ENCODE results near the gene TNNT1.
"Not testable (repeated sequence)": the region's sequence is repeated elsewhere in the genome, so short reads cannot be mapped to it uniquely, and the experiment has no call there.

Gene TNNT1

GRCh38 chr19:55157064-55157908 is 8.3 kb upstream of the TNNT1 start, which contains the start of gene TNNI3:
TNNI3 (minus strand) TSS chr19:55157732; CDS start chr19:55157589, 143 bp downstream.
- no peak within 1 kb of the TSS for H3K4me3 ChIP-seq (ENCODE audit: low read depth, low read length)

GRCh38 chr19:55156202-55157063 is 7.4 kb upstream of the TNNT1 start:
- DNase-seq (ENCODE audit: low read depth) = no peak
- no peak overlapping the region for H3K4me3 ChIP-seq (ENCODE audit: low read depth, low read length)
- TF ChIP-seq POLR2A (IDR thresholded peaks at IDR 0.05; ENCODE audit: extremely low read depth, insufficient read length) = no peak

More at GRCh38 chr19:55157064-55157908, 8.3 kb upstream of the TNNT1 start, which contains the start of gene TNNI3:
- TF ChIP-seq MYC (IDR thresholded peaks at IDR 0.05; ENCODE audit: low read depth, low read length) (no peak), POLR2A (IDR thresholded peaks at IDR 0.05; ENCODE audit: extremely low read depth, insufficient read length) (no peak), CTCF (IDR thresholded peaks at IDR 0.05; ENCODE audit: low read depth, low read length) (no peak), MAX (IDR thresholded peaks at IDR 0.05; ENCODE audit: low read depth, low read length) (no peak)
- DNase-seq (ENCODE audit: low read depth) = no peak

GRCh38 chr19:55155784-55156183 is 6.8 kb upstream of the TNNT1 start:
- not testable (repeated sequence) for H3K4me3 ChIP-seq (ENCODE audit: low read depth, low read length); DNase-seq (ENCODE audit: low read depth)

- no peak for DNase-seq (ENCODE audit: low read depth)
- H3K4me3 ChIP-seq (ENCODE audit: low read depth, low read length) = no peak overlapping the region
- TF ChIP-seq MYC (IDR thresholded peaks at IDR 0.05; ENCODE audit: low read depth, low read length) (no peak), MAX (IDR thresholded peaks at IDR 0.05; ENCODE audit: low read depth, low read length) (no peak), CTCF (IDR thresholded peaks at IDR 0.05; ENCODE audit: low read depth, low read length) (no peak), POLR2A (IDR thresholded peaks at IDR 0.05; ENCODE audit: extremely low read depth, insufficient read length) (no peak)
These were observed 4.8 kb upstream of the TNNT1 start for GRCh38 chr19:55153652-55154264.

- DNase-seq (ENCODE audit: low read depth) = no peak
- TF ChIP-seq MYC (IDR thresholded peaks at IDR 0.05; ENCODE audit: low read depth, low read length) (no peak), CTCF (IDR thresholded peaks at IDR 0.05; ENCODE audit: low read depth, low read length) (no peak), MAX (IDR thresholded peaks at IDR 0.05; ENCODE audit: low read depth, low read length) (no peak), POLR2A (IDR thresholded peaks at IDR 0.05; ENCODE audit: extremely low read depth, insufficient read length) (no peak)
- H3K4me3 ChIP-seq (ENCODE audit: low read depth, low read length) = no peak overlapping the region
These were observed 3.0 kb upstream of the TNNT1 start for GRCh38 chr19:55152017-55152416.

- TF ChIP-seq MYC (IDR thresholded peaks at IDR 0.05; ENCODE audit: low read depth, low read length) (no peak), POLR2A (IDR thresholded peaks at IDR 0.05; ENCODE audit: extremely low read depth, insufficient read length) (no peak), MAX (IDR thresholded peaks at IDR 0.05; ENCODE audit: low read depth, low read length) (no peak), CTCF (IDR thresholded peaks at IDR 0.05; ENCODE audit: low read depth, low read length) (no peak)
- DNase-seq (ENCODE audit: low read depth) = no peak
- no peak overlapping the region for H3K4me3 ChIP-seq (ENCODE audit: low read depth, low read length)
These were observed 1.3 kb downstream of the TNNT1 start for GRCh38 chr19:55147545-55148251.

Data from NB4 (cell line).